ENCODE data around the gene EIF2S2. TPM values are rescaled to one million over a fixed set of nuclear protein-coding genes. Genes with fewer than 3 reads are reported as not detected.

The EIF2S2 gene
- total and polyA plus RNA-seq, 3 experiments from 2014 or later: 24.2 to 130 (median 128) TPM

DNA sequence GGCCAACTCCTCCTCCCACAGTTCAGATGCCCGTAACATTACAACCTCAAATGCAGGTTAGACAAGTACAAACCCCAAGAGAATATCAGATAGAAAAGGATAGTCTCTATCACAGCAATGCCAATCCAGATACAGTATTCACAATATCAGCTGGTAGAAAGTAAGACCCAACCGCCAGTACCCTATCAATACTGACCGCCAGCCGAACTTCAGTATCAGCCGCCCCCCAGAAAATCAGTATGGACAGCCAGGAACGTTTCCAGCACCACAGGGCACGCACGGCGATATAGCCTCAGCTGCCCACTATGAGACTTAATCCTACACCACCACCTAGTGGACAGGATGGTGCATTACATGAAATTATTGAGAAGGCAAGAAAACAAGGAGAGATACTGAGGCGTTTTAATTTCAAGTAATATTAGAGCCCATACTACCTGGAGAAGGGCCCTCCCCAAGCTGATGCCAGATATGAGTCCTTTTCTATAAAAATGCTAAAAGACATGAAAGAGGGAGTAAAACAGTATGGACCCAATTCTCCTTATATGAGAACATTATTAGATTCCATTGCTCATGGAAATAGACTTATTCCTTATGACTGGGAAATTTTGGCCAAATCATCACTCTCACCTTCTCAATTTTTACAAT lies 17.6 kb upstream of the EIF2S2 start:
- Mint-ChIP-seq H3K9me3 (no peaks in the 10 kb centered on the region), H3K4me1 (peaks cover 3 to 4% (median 3%) of the 10 kb centered on the region in 3 donors), H3K27ac (peak overlapping the region in 1 of 8 donors; percentile 74), H3K27me3 (peaks cover 2 to 13% of the 10 kb centered on the region in 2 donors), H3K4me3 (peak overlapping the region in 2 of 7 donors; percentile 25 to 46), H3K36me3 (no peaks in the 10 kb centered on the region)
- H3K4me3 ChIP-seq (ENCODE audit: low read length): no peak overlapping the region
- H3K27ac ChIP-seq (ENCODE audit: low read depth, low read length): no peak overlapping the region
- H3K36me3 ChIP-seq (ENCODE audit: insufficient read depth, low read length): no peaks in the 10 kb centered on the region
- ChIA-PET CTCF (interaction anchor here (0.9 to 3.7 kb wide), 8 partner anchors 9 to 337 kb away, joined by 3 to 14 read pairs (median 4); partner anchors contain the start of gene EIF2S2), POLR2A (no interaction called here)
- DNase-seq: peak; percentile 17 to 69 (median 58)
- H3K4me1 ChIP-seq (ENCODE audit: insufficient read depth, low read length): no peaks in the 10 kb centered on the region
- no peaks in the 10 kb centered on the region for H3K27me3 ChIP-seq (ENCODE audit: insufficient read depth, low read length, poor library complexity, severe bottlenecking)
- H3K9me3 ChIP-seq (ENCODE audit: low read length): no peaks in the 10 kb centered on the region

DNA sequence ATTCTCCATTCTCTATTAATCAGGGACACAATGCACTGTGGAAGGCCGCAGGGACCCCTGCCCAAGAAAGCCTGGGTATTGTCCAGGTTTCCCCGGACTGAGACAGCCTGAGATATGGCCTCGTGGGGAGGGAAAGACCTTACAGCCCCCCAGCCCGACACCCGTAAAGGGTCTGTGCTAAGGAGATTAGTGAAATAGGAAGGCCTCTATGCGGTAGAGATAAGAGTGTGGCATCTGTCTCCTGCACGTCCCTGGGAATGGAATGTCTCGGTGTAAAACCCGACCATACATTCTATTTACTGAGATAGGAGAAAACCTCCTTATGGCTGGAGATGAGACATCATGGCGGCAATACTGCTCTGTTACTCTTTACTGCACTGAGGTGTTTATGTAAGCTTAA lies 15.7 kb upstream of the EIF2S2 start:
- Mint-ChIP-seq H3K4me1 (peaks cover 3 to 4% (median 3%) of the 10 kb centered on the region in 3 donors), H3K27me3 (peaks cover 2 to 17% of the 10 kb centered on the region in 2 donors), H3K4me3 (no peak overlapping the region), H3K36me3 (no peaks in the 10 kb centered on the region), H3K27ac (no peak overlapping the region), H3K9me3 (no peaks in the 10 kb centered on the region)
- Histone ChIP-seq H3K9me3 (ENCODE audit: low read length) (no peaks in the 10 kb centered on the region), H3K27ac (ENCODE audit: low read depth, low read length) (no peak overlapping the region), H3K36me3 (ENCODE audit: insufficient read depth, low read length) (no peaks in the 10 kb centered on the region), H3K4me3 (ENCODE audit: low read length) (no peak overlapping the region), H3K4me1 (ENCODE audit: insufficient read depth, low read length) (no peaks in the 10 kb centered on the region), H3K27me3 (ENCODE audit: insufficient read depth, low read length, poor library complexity, severe bottlenecking) (no peaks in the 10 kb centered on the region)
- ChIA-PET POLR2A (no interaction called here), CTCF (interaction anchor here (3.7 kb wide), 1 partner anchor 213 kb away, joined by 14 read pairs; no protein-coding TSS in a partner anchor)
- DNase-seq: no peak

DNA sequence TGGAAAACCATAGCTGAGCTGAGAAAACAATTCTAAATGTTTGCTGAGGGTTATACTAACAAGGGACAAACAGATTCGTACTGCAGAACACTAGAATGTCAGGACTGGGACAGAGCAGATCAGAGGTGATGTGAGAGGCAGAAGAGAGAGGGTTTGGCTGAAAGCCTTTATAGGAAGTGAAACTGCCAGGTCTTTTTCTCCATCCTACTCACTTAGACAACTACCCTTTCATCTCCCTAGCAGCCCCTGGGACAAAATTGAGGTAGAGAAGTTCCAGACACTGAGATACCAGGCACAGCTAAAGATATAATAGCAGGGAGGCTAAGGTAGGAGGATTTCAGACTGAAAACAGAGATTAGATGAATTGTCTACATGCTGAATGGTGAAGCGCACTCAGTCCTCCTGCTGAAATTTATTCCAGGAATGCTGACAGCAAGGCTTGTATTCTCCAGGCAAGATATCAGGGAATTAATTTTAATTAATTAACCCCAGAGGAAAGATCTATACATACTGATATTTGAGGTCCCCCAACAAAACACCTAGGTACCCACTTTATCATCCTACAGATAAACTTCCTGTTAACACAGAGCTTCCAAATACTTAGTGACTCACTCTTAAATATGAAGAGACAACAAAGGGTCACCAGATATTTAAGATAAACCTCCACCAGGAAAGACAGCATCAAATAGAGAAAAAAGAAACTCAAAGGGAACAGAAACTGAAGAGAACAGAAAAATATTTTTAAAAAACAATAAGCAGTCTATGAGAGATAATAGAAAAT lies 12.6 kb upstream of the EIF2S2 start:
- CTCF ChIA-PET: no interaction called here
- POLR2A ChIA-PET: no interaction called here
- H3K4me3 ChIP-seq (ENCODE audit: low read length): no peak overlapping the region
- H3K27me3 ChIP-seq (ENCODE audit: insufficient read depth, low read length, poor library complexity, severe bottlenecking): no peaks in the 10 kb centered on the region
- Mint-ChIP-seq H3K36me3 (no peaks in the 10 kb centered on the region), H3K27me3 (peaks cover 2 to 11% of the 10 kb centered on the region in 2 donors), H3K9me3 (no peaks in the 10 kb centered on the region), H3K4me3 (no peak overlapping the region), H3K4me1 (peaks cover 3 to 4% (median 3%) of the 10 kb centered on the region in 3 donors), H3K27ac (no peak overlapping the region)
- no peaks in the 10 kb centered on the region for H3K4me1 ChIP-seq (ENCODE audit: insufficient read depth, low read length)
- no peaks in the 10 kb centered on the region for H3K9me3 ChIP-seq (ENCODE audit: low read length)
- H3K27ac ChIP-seq (ENCODE audit: low read depth, low read length): no peak overlapping the region
- H3K36me3 ChIP-seq (ENCODE audit: insufficient read depth, low read length): no peaks in the 10 kb centered on the region
- no peak for DNase-seq

GRCh38 chr20:34123309-34123708 lies 11.3 kb upstream of the EIF2S2 start:
- Mint-ChIP-seq H3K4me1 (no peaks in the 10 kb centered on the region), H3K27ac (no peak overlapping the region), H3K27me3 (peaks cover 2 to 11% of the 10 kb centered on the region in 2 donors), H3K4me3 (no peak overlapping the region), H3K36me3 (no peaks in the 10 kb centered on the region), H3K9me3 (no peaks in the 10 kb centered on the region)
- CTCF ChIA-PET: no interaction called here
- DNase-seq: no peak
- Histone ChIP-seq H3K4me3 (ENCODE audit: low read length) (no peak overlapping the region), H3K4me1 (ENCODE audit: insufficient read depth, low read length) (no peaks in the 10 kb centered on the region), H3K36me3 (ENCODE audit: insufficient read depth, low read length) (no peaks in the 10 kb centered on the region), H3K27me3 (ENCODE audit: insufficient read depth, low read length, poor library complexity, severe bottlenecking) (no peaks in the 10 kb centered on the region), H3K9me3 (ENCODE audit: low read length) (no peaks in the 10 kb centered on the region), H3K27ac (ENCODE audit: low read depth, low read length) (no peak overlapping the region)
- POLR2A ChIA-PET: no interaction called here

GRCh38 chr20:34122274-34122980 lies 10.4 kb upstream of the EIF2S2 start:
- no peak for DNase-seq
- Histone ChIP-seq H3K36me3 (ENCODE audit: insufficient read depth, low read length) (no peaks in the 10 kb centered on the region), H3K4me1 (ENCODE audit: insufficient read depth, low read length) (no peaks in the 10 kb centered on the region), H3K27ac (ENCODE audit: low read depth, low read length) (no peak overlapping the region), H3K27me3 (ENCODE audit: insufficient read depth, low read length, poor library complexity, severe bottlenecking) (no peaks in the 10 kb centered on the region), H3K9me3 (ENCODE audit: low read length) (no peaks in the 10 kb centered on the region), H3K4me3 (ENCODE audit: low read length) (no peak overlapping the region)
- peaks cover 2 to 7% of the 10 kb centered on the region in 2 donors for H3K27me3 Mint-ChIP-seq
- H3K36me3 Mint-ChIP-seq: no peaks in the 10 kb centered on the region
- H3K4me1 Mint-ChIP-seq: no peaks in the 10 kb centered on the region
- POLR2A ChIA-PET: no interaction called here
- CTCF ChIA-PET: interaction anchor here (1.3 kb wide), 1 partner anchor 9 kb away, joined by 3 read pairs; no protein-coding TSS in a partner anchor
- no peak overlapping the region for H3K27ac Mint-ChIP-seq
- no peaks in the 10 kb centered on the region for H3K9me3 Mint-ChIP-seq
- no peak overlapping the region for H3K4me3 Mint-ChIP-seq

- Mint-ChIP-seq H3K36me3 (no peaks in the 10 kb centered on the region), H3K4me3 (no peak overlapping the region), H3K27ac (no peak overlapping the region), H3K27me3 (peaks cover 0 to 3% of the 10 kb centered on the region in 2 donors), H3K9me3 (no peaks in the 10 kb centered on the region), H3K4me1 (no peaks in the 10 kb centered on the region)
- no peak for DNase-seq
- no peaks in the 10 kb centered on the region for H3K9me3 ChIP-seq (ENCODE audit: low read length)
- no peak overlapping the region for H3K27ac ChIP-seq (ENCODE audit: low read depth, low read length)
- CTCF ChIA-PET: interaction anchor here (1.1 to 1.2 kb wide), 2 partner anchors 8 to 9 kb away, joined by 3 read pairs; partner anchors contain the start of gene EIF2S2
- no peak overlapping the region for H3K4me3 ChIP-seq (ENCODE audit: low read length)
- H3K27me3 ChIP-seq (ENCODE audit: insufficient read depth, low read length, poor library complexity, severe bottlenecking): no peaks in the 10 kb centered on the region
- POLR2A ChIA-PET: no interaction called here
- no peaks in the 10 kb centered on the region for H3K36me3 ChIP-seq (ENCODE audit: insufficient read depth, low read length)
- no peaks in the 10 kb centered on the region for H3K4me1 ChIP-seq (ENCODE audit: insufficient read depth, low read length)
Measured at GRCh38 chr20:34120213-34120612, 8.2 kb upstream of the EIF2S2 start.

- ChIA-PET POLR2A (no interaction called here), CTCF (no interaction called here)
- Histone ChIP-seq H3K4me3 (ENCODE audit: low read length) (no peak overlapping the region), H3K27me3 (ENCODE audit: insufficient read depth, low read length, poor library complexity, severe bottlenecking) (no peaks in the 10 kb centered on the region), H3K36me3 (ENCODE audit: insufficient read depth, low read length) (no peaks in the 10 kb centered on the region), H3K4me1 (ENCODE audit: insufficient read depth, low read length) (peaks cover 4% of the 10 kb centered on the region), H3K9me3 (ENCODE audit: low read length) (no peaks in the 10 kb centered on the region), H3K27ac (ENCODE audit: low read depth, low read length) (no peak overlapping the region)
- Mint-ChIP-seq H3K36me3 (peaks cover 0 to 16% (median 2%) of the 10 kb centered on the region in 3 donors), H3K9me3 (no peaks in the 10 kb centered on the region), H3K4me1 (peaks cover 14 to 19% (median 18%) of the 10 kb centered on the region in 3 donors), H3K27ac (peak overlapping the region in 2 of 8 donors; percentile 13 to 31), H3K4me3 (peak overlapping the region in 2 of 7 donors; percentile 37 to 42), H3K27me3 (no peaks in the 10 kb centered on the region)
- DNase-seq: no peak
Measured at GRCh38 chr20:34115232-34115631, 3.2 kb upstream of the EIF2S2 start.
